Measurements from ENCODE around the gene TNIP3. TPM values are rescaled to one million over a fixed set of nuclear protein-coding genes. Genes with fewer than 3 reads are reported as not detected.

The TNIP3 gene
- not detected in 2 replicates for total RNA-seq (2014; rRNA removed; shearing (Covaris generic))

DNA sequence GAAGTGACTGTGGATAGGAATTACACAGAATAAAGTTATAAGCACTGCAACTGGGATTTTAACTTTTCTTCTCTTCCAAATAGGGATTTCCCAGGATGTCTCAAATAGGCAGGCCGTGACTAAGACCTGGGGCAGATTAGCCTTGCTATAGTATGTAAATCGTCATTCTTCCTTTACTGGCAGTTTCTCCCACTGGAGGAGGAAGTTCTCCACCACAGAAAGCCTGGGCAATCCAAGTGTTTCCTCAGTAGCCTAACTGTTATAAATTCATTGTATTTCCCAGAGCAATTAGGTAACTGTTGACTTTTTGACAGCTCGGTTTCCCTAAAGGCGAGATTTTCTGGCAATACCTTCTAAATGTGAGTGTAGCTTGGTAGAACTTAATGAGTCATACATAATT, at the start of gene TNIP3:
Gene TNIP3, minus strand, starts transcription at position 31 of the 400 bp plus-strand sequence. CDS start 196 bp downstream, outside the sequence.

Small RNAs within 50 kb of the gene (small RNA-seq; reads per million reads assigned to genes)
- not detected for gene RNU6-948P

Other genes starting within 250 kb of the TNIP3 start
- gene PRDM5, start 241.6 kb downstream of the TNIP3 start, total RNA-seq (2014; rRNA removed; shearing (Covaris generic)): 2.1 and 3.2 TPM in 2 replicates
- gene NDNF, start 91.8 kb downstream of the TNIP3 start, total RNA-seq (2014; rRNA removed; shearing (Covaris generic)): 0.29 and 0.41 TPM in 2 replicates
- gene QRFPR, start 216.7 kb upstream of the TNIP3 start, total RNA-seq (2014; rRNA removed; shearing (Covaris generic)): 12.5 and 16.6 TPM in 2 replicates